SIG-M5 (cell line): ENCODE measurements around the gene ZNF512.
"Not testable (repeated sequence)": the region's sequence is repeated elsewhere in the genome, so short reads cannot be mapped to it uniquely, and the experiment has no call there.

Experiments used
- DNase-seq: peaks from one replicate; lab custom pipeline; 2025; lab: John Stamatoyannopoulos, UW

Gene ZNF512, protein sequence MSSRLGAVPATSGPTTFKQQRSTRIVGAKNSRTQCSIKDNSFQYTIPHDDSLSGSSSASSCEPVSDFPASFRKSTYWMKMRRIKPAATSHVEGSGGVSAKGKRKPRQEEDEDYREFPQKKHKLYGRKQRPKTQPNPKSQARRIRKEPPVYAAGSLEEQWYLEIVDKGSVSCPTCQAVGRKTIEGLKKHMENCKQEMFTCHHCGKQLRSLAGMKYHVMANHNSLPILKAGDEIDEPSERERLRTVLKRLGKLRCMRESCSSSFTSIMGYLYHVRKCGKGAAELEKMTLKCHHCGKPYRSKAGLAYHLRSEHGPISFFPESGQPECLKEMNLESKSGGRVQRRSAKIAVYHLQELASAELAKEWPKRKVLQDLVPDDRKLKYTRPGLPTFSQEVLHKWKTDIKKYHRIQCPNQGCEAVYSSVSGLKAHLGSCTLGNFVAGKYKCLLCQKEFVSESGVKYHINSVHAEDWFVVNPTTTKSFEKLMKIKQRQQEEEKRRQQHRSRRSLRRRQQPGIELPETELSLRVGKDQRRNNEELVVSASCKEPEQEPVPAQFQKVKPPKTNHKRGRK

DNA sequence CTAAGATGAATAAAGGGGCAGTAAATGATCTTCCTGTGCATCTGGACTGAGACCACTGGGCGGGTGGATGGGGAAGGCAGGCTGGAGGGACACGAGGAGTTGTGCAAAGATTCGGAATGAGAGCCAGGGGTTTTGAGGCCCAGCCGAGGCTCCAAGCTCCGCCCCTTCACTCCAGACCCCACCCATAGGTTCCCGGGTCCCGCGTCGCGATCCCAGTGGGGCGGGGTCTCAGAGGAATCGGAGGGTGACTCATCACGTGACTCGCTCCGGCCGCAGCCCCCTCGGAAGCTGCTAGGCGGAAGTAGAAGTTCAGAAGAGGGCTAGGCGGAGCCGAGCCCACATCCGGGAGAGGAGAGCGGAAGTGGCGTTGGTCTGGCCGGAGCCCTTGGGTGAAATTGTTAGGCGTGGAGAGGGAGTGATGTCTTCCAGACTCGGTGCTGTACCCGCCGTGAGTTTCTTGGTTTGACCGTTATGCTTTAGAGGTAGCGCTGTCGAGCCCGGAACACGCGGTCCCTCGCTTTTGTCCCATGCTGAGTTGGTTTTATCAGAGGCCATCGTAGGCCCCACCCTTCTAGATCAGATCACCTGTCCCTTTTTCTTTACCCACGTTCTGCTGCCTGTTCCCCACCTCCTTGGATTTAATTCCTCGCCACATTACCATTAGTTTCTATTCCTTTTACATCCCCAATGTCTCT, at the start of gene ZNF512:
ZNF512 (plus strand) TSS at position 348 of the 695 bp plus-strand sequence; CDS start at position 419, 71 bp downstream.
- DNase-seq, result peak; percentile 89

DNA sequence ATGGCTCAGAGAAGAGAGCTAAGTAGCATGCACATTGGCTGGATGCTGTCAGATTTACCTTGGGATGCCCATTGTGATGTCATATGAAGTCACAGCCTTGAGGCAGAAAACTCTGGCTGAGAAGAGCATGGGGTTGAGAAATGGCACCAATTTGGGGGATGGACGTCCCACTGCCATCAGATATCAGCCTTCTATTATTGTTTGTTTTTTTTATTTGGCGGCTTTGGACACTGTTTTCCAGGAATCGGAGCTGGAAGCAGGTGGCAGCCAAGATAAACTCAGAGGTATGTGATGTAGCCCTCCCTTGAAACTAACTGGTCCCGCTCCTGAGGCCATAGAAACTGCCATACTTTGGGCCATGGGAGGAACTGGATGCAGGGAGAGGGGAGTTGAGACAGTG, 45.6 kb upstream of the ZNF512 start:
- DNase-seq, result no peak

DNA sequence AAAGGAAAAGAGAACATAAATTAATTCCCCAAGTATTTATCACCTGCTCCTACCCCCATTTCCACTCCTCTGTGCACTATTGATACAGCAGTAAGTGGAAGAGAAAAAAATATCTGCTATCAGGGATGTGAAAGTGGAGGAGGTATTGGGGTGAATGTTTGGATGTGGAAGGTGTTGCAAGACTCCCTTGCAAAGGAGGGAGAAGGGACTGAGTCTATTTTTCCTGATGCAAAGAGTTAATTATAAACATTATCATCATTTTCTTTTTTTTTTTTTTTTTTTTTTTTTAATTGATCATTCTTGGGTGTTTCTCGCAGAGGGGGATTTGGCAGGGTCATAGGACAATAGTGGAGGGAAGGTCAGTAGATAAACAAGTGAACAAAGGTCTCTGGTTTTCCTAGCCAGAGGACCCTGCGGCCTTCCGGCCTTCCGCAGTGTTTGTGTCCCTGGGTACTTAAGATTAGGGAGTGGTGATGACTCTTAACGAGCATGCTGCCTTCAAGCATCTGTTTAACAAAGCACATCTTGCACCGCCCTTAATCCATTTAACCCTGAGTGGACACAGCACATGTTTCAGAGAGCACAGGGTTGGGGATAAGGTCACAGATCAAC, 43.9 kb upstream of the ZNF512 start:
- DNase-seq, result not testable (repeated sequence)

DNA sequence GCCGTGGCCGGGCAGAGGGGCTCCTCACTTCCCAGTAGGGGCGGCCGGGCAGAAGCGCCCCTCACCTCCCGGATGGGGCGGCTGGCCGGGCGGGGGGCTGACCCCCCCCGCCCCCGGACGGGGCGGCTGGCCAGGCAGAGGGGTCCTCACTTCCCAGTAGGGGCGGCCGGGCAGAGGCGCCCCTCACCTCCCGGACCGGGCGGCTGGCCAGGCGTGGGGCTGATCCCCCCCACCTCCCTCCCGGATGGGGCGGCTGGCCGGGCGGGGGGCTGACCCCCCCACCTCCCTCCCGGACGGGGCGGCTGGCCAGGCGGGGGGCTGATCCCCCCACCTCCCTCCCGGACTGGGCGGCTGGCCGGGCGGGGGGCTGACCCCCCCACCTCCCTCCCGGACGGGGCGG, 43.2 kb upstream of the ZNF512 start:
- not testable (repeated sequence) for DNase-seq

DNA sequence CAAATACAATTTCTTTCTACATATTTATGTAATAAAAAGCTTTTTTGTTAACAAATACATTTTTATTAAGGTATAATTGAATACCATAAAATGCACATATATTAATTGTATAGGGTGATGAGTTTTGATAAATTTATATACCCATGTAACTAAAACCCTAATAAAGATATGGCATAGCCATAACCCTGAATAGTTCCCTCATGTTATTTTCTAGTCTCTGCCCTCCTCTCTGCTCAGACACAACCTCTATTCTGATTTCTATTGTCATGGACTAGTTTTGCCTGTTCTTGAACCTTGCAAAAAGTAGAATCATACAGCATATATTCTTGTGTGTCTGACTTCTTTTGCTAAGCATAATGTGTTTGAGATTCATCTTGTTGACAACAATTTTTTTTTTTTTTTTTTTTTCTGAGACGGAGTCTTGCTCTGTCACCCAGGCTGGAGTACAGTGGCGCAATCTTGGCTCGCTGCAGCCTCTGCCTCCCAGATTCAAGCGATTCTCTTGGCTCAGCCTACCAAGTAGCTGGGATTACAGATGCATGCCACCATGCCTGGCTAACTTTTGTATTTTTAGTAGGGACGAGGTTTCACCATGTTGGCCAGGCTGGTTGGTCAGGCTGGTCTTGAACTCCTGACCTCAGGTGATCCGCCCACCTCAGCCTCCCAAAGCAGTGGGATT, 38.6 kb upstream of the ZNF512 start:
- no peak for DNase-seq

DNA sequence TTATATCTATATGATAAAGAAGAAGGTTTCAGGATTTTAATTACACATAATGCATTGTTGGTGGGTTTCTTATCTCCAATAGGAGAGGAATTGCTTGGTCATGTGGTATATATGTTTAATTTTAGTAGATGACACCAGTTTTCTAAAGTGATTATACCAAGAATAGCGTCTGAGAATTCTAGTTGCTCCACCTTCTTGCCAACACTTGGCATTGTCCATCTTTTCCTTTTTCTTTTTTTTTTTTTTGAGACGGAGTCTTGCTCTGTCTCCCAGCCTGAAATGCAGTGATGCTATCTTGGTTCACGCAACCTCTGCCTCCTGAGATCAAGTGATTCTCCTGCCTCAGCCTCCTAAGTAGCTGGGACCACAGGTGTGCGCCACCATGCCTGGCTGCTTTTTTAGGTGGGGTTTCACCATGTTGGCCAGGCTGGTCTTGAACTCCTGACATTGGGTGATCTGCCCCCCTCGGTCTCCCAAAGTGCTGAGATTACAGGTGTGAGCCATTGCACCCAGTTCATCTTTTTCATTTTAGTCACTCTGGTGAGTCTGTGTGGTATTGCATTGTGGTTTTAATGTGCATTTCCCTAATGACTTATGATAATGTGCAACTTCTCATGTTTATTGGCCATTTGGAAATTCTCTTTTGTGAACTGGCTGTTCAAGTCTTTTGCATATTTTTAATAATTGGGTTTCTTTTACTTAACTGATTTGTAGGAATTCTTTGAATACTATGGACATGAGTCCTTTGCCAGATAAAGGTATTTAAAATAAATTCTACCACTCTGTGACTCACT, 37.3 kb upstream of the ZNF512 start:
- no peak for DNase-seq

DNA sequence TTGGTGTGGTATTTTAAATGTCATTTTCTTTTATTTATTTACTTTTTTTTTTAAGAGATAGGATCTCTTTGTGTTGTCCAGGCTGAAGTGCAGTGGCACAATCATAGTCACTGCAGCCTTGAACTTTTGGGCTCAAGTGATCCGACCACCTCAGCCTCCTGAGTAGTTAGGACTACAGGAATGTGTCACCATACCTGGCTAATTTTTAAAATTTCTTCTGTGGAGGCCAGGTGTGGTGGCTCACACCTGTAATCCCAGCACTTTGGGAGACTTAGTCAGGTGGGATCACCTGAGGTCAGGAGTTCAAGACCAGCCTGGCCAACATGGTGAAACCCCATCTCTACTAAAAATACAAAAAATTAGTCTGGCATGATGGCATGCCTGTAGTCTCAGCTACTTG, 33.5 kb upstream of the ZNF512 start:
- no peak for DNase-seq

DNA sequence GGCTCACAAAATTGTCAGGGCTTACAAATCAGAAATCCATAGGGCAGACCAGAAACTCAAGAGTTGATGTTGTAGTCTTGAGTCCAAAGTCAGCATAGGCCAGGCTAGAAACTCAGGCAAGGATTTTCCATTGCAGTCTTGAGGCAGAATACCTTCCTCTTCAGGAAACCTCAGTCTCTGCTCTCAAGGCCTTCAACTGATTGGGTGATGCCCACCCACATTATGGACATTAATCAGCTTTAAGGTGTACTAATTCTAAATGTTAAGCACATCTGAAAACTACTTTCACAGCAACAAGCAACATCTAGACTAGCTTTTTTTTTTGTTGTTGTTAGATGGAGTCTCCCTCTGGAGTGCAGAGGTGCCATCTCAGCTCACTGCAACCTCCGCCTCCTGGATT, 31.3 kb upstream of the ZNF512 start:
- DNase-seq, result no peak

DNA sequence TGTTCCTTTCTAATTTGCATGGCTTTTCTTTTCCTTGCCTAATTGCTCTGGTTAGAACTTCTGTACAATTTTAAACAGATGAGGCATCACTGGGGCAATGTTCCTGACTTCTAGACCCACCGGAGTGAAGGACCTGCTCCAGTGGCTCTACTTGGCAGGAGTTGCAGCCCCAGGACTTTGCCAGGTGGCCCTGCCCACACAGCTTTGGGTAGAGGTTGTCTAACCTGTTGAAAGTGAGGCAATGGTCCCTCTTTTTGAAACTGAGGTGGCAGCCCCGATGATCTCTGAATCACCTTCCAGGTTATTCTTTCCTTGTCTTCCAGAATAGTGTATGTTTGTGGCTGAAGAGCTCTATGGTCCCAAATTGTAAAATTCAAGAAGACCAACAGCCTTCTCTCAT, 29.9 kb upstream of the ZNF512 start:
- no peak for DNase-seq

DNA sequence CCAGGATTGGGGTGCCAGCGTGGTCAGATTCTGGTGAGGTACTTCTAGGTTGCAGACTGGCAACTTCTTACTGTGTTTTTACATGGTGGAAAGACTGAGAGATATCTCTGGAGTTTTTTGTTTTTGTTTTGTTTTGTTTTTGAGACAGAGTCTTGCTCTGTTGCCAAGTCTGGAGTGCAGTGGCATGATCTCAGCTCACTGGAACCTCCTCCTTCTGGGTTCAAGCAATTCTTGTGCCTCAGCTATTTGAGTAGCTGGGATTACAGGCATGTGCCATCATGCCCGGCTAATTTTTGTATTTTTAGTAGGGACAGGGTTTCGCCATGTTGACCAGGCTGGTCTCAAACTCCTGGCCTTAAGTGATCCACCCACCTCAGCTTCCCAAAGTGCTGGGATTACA, 28.4 kb upstream of the ZNF512 start:
- not testable (repeated sequence) for DNase-seq

DNA sequence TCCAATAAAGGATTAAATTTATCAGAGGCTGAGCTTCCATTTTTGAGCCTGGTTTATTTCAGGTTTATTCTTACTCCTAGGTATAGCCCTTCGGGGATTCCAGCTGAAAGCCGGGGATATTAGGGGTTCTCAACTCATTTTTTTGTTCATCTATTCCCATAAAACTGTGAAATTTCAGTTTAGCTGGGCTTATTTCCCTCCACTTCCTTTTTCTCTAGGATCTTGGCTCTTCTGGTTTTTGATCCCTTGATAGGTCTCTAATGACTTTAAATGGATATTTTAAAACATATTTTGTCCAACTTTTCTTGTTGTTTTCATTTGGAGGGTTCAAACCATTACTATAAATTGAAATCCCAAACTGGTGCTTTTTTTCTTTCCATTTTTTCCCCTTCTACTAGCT, 23.6 kb upstream of the ZNF512 start:
- no peak for DNase-seq

DNA sequence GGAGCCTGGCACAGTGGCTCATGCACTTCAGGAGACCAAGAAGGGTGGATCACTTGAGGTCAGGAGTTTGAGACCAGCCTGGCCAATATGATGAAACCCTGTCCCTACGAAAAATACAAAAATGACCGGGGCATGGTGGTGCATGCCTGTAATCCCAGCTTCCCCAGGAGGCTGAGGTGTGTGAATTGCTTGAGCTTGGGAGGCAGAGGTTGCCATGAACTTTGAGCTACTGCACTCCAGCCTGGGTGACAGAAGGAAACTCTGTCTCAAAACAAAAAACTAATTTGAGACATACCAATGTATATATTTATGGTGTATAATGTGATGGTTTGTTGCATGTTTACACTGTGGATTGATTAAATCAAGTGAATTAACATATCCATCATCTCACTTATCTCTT, 21.8 kb upstream of the ZNF512 start:
- DNase-seq, result no peak

DNA sequence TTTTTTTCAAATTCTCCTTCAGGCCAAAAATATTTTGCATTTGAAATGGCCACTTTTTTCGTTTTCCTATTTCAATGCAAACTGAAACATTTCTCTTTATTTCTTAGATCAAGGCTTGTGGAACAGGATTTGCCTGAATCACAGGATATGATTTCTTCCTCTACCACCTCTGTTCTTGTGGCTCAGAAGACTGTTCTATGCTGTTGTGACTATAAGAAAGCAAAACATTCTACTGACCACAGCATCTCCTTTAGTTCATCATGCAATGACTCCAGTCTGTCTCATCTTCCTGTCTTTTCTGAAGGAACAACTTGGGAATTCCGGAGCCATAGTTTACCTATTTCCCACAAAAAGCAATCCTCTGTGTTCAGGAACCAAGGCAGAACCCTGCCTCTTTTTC, 16.2 kb upstream of the ZNF512 start:
- DNase-seq, result no peak

DNA sequence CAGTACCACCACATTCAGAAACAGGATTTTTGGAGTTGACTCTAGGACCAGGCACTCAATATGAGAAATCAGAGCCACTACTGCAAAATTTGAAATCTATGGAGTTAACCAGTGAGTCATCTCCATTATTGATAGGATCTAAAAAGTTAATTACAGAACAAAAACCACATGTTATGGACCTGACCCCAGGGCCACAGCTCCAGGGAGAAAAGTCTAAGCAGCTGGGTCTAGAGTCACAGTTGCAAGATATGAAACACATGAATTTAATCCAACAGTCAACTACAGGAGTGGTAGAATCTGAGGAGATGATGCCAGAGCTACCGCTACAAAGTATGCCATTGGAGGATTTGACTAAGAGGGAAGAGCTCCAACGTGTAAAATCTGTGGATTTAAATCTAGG, 13.4 kb upstream of the ZNF512 start:
- DNase-seq, result no peak

DNA sequence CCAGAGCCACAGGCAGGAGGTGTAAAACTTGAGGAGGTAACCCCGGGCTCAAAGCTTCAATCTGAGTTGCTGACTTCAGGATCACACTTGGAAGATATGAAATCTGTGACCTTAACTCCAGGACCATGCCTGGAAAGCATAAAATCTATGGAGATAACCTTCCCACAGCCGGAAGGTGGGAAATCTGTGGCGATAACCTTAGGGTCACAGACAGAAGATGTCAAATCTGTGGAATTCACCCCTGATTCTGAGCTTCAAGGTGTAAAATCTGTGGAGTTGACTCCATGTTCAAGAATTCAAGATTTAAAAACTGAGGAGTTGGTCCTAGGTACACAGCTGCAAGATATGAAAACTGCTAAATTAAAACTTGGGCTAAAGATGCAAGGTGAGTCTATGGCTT, 11.6 kb upstream of the ZNF512 start:
- DNase-seq, result no peak

DNA sequence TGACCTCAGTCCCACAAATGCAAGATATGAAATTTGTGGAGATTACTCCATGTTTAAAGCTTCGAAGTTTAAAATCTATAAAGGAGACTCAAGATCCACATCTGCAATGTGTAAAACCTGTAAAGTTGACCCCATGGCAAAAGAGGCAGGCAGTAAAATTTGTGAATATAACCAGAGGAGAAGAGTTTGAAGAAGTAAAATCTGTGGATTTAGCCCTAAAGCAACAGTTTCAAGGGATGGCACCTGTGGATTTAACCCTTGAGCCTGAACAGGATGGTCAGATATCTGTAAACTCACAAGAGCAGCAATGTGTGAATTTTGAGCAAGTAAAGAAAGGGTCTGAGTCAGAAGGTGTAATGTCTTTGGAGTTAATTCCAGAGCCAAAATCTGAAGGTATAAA, 11.2 kb upstream of the ZNF512 start:
- DNase-seq, result no peak

DNA sequence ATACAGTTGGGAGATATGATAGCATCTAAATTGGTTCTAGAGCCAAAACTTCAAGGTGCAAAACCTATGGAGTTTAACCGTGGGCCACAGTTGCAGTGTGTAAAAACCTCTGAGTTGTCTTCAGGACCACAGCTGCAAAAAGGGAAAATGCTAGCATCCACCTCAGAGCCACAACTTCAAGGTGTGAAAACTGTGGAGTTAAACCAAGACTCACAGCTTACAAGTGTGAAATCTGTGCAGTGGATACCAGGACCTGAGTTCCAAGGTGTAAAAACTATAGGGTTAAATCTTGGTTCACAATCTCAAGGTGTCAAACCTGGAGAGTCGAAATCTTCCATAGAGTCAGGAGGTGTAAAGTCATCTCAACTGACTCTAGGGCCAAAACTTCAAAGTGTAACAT, 10.4 kb upstream of the ZNF512 start:
- no peak for DNase-seq

DNA sequence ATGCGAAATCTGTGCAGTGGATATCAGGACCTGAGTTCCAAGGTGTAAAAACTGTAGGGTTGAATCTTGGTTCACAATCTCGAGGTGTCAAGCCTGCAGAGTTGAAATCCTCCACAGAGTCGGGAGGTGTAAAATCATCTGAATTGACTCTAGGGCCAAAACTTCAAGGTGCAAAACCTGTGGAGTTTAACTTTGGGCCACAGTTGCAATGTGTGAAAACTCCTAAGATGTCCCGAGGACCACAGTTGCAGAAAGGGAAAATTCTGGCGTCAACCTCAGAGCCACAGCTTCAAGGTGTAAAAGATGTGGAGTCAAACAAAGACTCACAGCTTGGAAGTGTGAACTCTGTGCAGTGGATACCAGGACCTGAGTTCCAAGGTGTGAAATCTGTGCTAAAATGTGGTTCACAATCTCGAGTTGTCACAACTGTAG, 9.8 kb upstream of the ZNF512 start:
- DNase-seq, result no peak

DNA sequence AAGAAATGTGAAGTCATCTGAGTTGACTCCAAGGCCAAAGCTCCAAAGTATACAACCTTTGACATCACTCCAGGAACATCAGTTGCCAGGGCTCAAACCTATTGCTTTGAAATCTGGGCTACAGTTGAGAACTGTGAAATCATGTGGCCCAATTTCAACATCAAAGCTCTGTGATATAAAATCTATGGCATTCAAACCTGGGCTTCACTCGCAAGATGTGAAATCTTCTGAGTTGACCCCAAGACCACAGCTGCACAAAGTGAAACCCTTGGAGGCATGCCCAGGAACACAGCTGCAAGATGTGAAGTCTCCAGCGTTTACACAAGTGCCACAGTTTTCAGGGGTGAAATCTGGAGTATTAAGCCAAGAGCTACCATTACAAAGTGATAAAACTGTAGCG, 9.4 kb upstream of the ZNF512 start:
- DNase-seq, result no peak

DNA sequence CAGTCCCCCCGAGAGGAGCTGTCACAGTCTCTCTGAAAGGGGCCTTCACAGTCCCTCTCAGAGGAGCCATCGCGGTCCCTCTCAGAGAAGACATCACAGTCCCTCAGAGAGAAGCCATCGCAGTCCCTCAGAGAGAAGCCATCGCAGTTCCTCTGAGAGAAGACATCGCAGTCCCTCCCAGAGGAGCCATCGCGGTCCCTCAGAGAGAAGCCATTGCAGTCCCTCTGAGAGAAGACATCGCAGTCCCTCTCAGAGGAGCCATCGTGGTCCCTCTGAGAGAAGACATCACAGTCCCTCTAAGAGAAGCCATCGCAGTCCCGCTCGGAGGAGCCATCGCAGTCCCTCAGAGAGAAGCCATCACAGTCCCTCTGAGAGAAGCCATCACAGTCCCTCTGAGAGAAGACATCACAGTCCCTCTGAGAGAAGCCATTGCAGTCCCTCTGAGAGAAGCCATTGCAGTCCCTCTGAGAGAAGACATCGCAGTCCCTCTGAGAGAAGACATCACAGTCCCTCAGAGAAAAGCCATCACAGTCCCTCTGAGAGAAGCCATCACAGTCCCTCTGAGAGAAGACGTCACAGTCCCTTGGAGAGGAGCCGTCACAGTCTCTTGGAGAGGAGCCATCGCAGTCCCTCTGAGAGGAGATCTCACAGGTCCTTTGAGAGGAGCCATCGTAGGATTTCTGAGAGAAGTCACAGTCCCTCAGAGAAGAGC, 1.3 kb upstream of the ZNF512 start:
- DNase-seq, result no peak
